Astrocyte of the hippocampus (primary cell): ENCODE measurements around the gene WDR86.

Experiments used
- DNase-seq: peaks from one replicate; pipeline ENCODE4 v3.0.0; 2011; ENCODE audit warnings: low read depth, low spot score

WDR86 gene

DNA sequence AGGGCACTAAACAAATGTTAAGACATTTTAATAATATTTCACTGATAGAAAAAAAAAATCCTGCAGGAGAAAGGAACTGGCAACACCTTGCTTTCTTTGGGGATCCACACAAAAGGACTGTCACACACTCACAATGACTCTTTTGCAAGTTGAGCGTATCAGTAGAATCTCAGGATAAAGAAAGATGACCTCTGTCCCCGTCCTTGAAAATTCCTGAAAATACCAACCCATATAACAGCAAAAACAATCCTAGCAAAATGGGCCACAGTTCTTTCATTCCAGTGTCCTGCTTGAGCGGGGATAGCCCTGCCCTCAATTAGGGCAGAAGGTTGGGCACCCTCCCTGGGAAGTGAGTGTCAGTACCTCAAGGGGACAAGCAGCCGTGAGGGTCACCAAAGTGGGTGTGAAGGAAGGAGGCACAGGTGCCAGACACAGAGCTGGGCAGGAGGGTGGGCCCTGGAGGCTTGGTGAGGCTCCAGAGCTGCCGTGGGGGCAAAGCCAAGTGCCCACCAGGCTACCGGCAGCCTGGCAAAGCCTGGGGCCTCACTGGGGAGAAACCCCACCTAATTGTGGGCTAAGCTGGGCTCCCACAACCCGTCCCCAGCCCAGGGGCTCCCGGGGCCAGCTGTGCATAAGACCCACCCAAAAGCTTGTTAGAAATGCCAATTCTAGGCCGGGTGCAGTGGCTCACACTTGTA lies 2.8 kb downstream of the WDR86 start:
- DNase-seq, result no peak

DNA sequence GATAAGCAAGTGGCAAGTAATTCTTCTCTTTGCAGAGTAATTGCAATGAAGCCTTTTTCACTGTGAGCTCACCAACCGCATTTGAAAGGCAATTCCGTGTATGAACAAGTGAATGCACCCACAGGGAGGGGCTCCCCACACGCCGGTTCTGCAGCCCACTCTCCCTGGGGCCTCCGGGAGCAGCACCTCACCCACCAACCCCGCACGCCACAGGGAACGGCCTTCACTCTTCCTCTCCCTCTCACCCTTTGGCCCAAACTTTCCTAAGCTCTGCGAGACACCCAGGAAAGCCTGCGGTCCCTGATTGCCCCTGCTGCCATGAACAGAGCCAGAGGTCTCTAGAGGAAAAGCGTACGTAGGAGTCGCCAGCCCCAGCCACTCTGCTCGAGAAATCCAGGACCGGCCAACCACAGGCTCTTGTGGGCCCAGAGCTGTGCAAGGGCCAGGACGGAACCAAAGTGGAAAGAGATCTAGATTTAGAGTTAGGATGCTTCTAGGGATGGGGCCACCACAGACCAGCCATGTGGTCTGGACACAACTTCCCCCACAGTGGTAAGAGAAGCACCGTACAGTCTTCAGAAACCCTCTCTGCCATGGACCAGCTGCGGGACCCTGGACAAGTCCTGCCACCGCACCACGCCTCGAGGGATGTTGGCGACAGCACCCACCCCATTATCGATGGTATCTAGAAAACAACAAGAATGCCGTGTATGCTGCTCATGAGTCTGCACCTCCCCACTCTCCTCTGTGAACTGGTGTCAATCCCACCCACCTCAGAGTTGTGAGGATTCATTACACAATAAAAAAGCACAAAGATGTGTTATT lies 3.6 kb downstream of the WDR86 start:
- no peak for DNase-seq

DNA sequence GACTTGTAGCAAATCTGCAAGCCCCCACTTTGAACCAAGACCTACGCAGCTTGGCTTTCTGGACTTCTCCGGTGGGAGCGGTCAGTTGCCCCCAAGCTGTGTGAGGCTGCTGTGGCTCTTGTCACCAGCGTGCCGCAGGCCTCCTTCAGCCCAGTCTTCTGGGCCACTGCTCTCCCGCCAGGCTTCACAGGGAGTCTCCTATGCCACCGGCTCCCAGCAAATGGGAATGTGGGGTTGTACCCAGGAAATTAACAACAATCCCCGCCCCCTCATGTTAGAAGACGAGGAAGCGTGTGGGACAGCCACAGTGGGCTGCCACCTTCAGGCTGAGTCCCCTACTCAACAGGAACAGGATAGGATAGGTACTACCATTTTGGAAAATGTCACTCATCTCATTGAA lies 4.2 kb downstream of the WDR86 start:
- no peak for DNase-seq

- DNase-seq, result no peak
These were observed 4.8 kb downstream of the WDR86 start for GRCh38 chr7:151405056-151405455.

- peak; percentile 51 for DNase-seq
These were observed 5.4 kb downstream of the WDR86 start for GRCh38 chr7:151404216-151405011.

DNA sequence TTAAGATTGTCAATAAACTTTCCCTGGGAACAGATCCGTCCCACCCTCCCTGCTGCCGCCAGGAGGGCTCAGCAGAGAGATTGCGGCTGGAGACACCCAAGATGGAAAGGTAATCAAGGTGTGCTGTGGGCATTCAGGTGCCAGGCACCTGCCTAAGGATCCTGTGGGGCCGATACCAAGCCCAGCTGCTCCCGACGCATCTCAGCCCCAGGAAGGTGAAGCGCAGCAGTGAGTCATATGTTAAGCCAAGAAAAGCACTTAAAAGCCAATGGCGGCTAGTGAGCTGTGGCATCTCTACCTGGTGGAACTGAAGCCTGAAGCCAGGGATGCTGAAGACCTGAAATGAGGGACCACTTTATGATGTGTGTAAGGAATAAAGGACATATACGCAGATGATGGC lies 6.1 kb downstream of the WDR86 start:
- no peak for DNase-seq

GRCh38 chr7:151402029-151402835 lies 7.6 kb downstream of the WDR86 start:
- DNase-seq, result no peak

- no peak for DNase-seq
These were observed 9.1 kb downstream of the WDR86 start for GRCh38 chr7:151400626-151401315.

DNA sequence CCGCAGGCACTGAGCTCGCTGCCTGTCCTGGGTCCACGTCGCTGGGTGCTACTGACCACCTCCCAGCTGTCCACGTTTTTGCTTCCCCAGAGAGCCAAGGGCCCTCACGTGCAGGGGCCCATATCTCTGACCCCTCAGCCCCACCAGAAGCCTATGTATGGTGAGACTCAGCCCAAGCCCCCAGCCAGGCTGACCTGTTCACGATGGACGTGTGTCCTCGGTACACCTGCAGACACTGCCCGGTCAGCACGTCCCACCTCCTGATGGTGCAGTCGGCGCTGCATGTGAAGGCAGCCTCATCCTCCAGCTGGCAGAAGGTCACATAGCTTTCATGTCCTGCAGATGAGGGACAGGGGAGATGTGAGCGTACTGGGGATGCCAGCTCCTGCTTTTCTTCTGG lies 9.9 kb downstream of the WDR86 start:
- no peak for DNase-seq

GRCh38 chr7:151399305-151399601 lies 10.6 kb downstream of the WDR86 start:
- DNase-seq, result no peak

DNA sequence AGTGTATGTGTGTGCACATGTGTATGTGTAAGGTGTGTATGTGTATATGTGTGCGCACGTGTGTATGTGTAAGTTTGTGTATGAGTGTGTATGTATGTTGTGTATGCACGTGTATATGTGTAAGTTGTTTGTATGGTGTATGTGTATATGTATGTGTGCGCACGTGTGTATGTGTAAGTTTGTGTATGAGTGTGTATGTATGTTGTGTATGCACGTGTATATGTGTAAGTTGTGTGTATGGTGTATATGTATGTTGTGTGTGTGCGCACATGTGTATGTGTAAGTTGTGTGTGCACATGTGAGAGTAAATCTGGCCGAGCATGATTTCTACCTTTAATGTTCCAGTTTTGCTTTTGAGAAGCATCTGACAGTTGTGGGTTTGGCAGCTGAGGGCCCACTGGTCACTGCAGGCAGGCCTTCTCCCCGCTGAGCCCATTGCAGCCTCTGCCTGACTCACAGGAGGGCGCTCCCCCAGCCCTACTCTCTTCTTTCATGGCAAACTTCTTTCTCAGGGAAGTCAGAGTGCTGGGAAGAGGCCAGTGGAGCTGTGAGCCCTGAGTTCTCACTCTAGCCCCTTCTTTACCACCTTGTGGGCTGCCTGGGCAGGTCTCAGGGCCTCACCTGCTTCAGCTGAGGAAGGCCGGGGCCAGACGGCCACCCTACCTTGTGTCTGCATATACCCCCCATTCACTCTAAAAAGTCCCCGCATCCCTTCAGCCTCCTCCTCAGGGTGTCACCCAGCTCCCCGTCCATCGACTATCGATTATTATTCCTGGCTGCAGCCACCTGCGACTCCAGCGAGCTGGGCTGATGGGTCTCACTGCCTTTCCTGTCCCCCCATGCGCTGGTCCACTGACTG lies 11.2 kb downstream of the WDR86 start:
- DNase-seq, result peak; percentile 32

DNA sequence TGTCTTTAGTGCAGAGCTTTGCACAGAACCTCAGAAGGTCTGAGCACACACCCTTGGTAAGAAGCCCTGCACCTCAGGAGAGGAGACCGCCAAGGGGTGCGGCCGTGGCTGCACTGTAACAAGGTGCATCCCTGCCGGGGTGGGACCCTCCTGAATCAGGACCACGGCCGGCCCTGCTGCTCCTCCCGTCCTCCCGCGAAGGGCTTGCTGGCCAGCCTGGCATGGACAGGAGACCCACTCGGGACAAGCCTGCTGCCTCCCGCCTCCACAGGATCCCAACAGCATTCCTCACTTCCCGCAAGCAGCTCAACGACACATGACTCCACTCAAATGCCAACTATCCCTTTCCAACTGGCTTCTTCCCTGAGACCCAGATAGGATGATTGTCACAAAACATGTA lies 12.8 kb downstream of the WDR86 start:
- DNase-seq, result no peak

GRCh38 chr7:151396328-151396970 lies 13.4 kb downstream of the WDR86 start:
- no peak for DNase-seq

DNA sequence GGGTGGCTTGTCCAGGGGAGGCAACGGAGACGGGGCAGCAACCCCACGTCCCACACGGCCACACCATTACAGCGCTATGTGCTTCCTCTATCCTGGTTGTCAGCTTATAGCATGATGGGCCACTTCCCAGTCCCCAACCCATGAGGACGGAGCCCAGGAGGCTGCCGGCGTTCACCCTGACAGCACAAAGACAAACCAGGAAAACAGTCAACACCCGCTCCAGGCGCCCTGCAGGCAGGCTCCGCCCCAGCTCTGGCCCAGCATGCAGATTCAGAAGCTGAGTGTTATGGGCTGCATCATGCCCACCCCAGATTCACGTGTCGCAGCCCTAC lies 14.8 kb downstream of the WDR86 start:
- no peak for DNase-seq

DNA sequence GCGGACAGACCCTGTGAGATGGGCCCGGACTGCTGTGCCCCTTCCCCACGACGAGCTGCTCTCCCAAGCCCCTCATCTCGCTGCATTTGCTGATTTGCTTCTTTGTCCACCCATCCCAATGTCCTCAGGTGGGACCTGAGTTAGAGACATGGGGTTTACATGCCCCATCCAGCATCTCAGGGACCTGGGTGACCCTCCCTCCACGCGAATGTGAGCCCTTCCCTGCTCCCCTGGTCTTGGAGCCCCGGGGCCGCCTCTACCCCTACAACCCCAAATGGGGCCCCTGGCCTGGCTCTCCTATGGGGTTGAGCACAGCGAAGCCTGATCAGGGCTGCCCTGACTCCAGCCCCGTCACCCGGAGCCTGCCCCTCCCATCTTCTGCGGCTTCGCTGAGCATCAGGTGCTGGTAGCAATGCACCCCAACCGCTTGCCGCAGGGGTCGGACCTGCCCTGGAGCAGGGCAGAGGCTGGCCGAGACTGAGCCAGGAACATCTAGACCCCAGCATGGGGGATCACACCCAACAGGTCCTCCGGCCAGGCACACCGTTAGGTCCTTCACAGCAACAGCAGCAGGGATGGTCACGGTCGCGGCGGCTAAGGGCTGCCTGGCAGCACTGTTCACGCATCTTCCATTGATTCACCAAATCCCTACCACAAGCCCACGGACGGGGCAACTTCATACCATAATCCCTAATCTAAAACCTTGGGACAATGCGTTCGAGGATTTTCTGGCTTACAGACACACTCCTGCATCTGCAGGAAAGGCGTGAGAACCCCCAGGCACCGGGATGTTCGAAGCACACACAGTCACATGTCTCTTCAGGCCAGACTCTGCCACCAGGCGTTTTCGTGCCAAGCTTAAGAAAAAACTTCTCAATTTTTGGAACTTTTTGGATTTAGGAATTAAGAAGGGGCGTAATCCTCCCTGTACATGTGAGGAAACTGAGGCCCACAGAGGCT lies 15.5 kb downstream of the WDR86 start:
- DNase-seq, result no peak

GRCh38 chr7:151393031-151393977 lies 16.5 kb downstream of the WDR86 start:
- DNase-seq, result no peak

- no peak for DNase-seq
These were observed 17.4 kb downstream of the WDR86 start for GRCh38 chr7:151392426-151392825.

GRCh38 chr7:151392002-151392401 lies 17.8 kb downstream of the WDR86 start:
- DNase-seq, result no peak
